H1 (cell line): ENCODE results near the gene CORO1C.

Source experiments
- POLR2A ChIP-seq, 2 experiments: IDR thresholded peaks; 1 replicate in 1 of 2; 2 replicates in 1 of 2; pipeline ENCODE4 v1.6.1; 2011; ENCODE audit warnings: low read depth in 2 of 2, low read length in 2 of 2, mild to moderate bottlenecking in 2 of 2; ENCODE audit errors: control extremely low read depth in 1 of 2
- ZNF274 ChIP-seq: IDR thresholded peaks from 2 replicates; pipeline ENCODE4 v1.7.0; 2012; ENCODE audit warnings: low read length, borderline replicate concordance; ENCODE audit errors: extremely low read depth

DNA sequence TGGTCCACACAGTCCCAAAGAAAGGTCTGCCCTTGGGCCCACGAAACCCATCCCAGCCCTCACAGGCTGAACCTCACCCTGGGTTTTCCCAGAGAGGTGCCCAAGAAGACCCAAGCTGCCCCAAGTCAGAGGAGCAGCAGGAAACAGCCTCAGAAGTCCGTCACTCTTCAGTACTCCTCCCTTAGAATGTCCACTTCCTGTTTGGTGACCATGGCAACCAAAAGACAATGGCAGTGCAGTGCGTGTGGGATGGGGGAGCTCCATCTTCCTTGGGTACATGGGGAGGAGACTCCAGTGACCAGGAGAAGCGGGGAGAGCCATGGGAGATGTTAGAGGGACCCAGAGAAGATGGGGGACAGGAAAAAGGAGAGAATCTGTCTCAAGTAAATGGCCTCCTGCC is 108.9 kb downstream of the CORO1C start:
- TF ChIP-seq POLR2A (IDR thresholded peaks at IDR 0.05; ENCODE audit: control extremely low read depth in 1 of 2, low read depth in 2 of 2, low read length in 2 of 2): no peak
- no peak for TF ChIP-seq ZNF274
